ENCODE results near the gene TBX10.
"Not testable (repeated sequence)": the region's sequence is repeated elsewhere in the genome, so short reads cannot be mapped to it uniquely, and the experiment has no call there.

The TBX10 gene

GRCh38 chr11:67640758-67641337 lies 1.3 kb upstream of the TBX10 start:
- TF ChIP-seq, protein P1, sequence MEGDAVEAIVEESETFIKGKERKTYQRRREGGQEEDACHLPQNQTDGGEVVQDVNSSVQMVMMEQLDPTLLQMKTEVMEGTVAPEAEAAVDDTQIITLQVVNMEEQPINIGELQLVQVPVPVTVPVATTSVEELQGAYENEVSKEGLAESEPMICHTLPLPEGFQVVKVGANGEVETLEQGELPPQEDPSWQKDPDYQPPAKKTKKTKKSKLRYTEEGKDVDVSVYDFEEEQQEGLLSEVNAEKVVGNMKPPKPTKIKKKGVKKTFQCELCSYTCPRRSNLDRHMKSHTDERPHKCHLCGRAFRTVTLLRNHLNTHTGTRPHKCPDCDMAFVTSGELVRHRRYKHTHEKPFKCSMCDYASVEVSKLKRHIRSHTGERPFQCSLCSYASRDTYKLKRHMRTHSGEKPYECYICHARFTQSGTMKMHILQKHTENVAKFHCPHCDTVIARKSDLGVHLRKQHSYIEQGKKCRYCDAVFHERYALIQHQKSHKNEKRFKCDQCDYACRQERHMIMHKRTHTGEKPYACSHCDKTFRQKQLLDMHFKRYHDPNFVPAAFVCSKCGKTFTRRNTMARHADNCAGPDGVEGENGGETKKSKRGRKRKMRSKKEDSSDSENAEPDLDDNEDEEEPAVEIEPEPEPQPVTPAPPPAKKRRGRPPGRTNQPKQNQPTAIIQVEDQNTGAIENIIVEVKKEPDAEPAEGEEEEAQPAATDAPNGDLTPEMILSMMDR (IDR thresholded peaks at IDR 0.05), result no peak
- no peak for DNase-seq
- Histone ChIP-seq H3K9me3 (peaks cover 0 to 2% (median 0%) of the 10 kb centered on the region in 3 donors), H3K4me1 (no peaks in the 10 kb centered on the region), H3K36me3 (no peaks in the 10 kb centered on the region), H3K27ac (no peak overlapping the region), H3K27me3 (peaks cover 0 to 34% of the 10 kb centered on the region in 2 donors), H3K4me3 (no peak overlapping the region)
- intact Hi-C loops (cut with DNase I; ENCODE audit: low total_unique reads), result no loop called here

DNA sequence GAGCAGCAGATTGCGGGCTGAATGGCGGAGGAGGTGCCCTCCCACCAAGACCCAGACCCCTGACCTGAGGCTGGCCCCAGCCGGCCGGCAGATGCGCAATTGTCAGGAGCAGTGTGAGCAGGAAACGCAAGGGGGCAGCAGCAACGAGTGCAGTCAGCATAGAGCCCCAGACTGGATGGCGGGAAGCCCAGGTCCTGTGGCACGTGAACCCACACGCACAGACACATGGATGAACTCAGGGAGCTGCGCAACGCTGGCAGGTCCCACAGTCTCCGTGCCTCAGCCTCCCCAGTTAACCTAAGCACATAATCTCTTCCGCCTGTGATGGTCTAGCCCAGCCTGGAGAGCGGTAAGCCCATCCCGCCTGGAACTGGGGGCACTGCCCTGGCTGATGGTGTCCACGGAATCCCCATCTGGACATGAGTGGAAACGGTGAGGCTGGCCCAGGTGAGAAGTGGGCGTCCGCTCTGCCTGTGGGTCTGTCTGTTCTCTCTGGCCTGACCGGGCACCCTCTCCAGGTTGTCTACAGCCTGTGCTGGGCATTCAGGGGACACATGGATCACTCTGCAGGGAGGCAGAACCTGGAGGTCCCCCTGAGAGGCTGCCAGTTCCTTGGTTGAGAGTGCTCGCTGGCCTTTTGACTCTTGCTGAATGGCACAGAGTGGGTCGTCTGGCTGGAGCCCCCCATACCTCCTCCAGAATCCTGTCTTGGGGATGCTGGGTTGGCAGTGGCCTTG lies 626 bp upstream of the TBX10 start:
- H3K27ac ChIP-seq, result no peak overlapping the region
- H3K9me3 ChIP-seq, result peaks cover 0 to 2% (median 0%) of the 10 kb centered on the region in 3 donors
- H3K4me1 ChIP-seq, result no peaks in the 10 kb centered on the region
- peaks cover 0 to 29% of the 10 kb centered on the region in 2 donors for H3K27me3 ChIP-seq
- no peaks in the 10 kb centered on the region for H3K36me3 ChIP-seq
- TF ChIP-seq, protein P1 (IDR thresholded peaks at IDR 0.05), result peak; percentile 35 to 44
- no peak overlapping the region for H3K4me3 ChIP-seq
- intact Hi-C loops (cut with DNase I; ENCODE audit: low total_unique reads), result no loop called here
- peak in 1 of 2 donors; percentile 51 for DNase-seq

DNA sequence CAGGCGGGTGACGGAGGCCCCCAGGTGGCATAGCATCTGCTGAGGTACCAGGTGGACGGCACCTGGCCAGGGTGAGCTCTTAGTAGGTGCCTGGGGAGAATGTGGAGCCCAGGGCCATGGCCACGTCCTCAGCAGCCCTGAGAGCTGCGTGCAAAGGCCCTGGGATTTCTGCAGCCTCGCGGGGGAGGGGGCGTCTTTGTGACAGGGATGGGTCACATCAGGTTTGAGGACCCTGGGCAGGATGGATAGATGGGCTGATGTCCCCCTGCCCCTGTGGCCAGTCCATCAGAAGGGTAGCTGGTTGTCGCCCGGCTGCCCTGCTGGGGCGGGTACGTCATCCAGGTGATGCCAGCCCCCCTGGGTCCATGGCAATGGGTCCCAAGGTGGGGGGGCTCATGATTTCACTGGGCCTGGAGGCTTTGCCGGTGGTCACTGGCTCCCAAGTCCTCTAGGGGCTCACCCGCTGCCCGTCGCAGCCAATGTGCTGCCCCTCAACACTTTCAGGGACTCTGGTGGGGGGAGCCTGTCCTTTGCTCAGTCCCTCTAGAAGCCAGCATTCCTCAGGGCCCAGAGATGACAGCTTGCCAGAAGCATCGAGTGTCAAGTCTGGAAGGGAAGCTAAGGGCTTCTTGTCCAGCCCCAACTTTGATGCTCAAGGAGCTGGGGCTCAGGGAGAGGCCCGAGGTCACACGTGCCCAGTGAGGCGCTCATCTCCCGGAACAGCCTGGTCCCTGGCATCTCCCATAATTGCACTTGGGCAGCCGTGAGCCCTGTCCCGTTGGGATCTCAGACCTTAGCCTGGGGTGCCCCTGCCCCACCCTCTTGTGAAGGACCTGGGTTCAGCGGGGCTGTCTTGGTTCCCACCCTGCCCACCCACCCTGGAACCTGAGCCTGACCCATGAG lies 777 bp downstream of the TBX10 start:
- peaks cover 0 to 2% (median 0%) of the 10 kb centered on the region in 3 donors for H3K9me3 ChIP-seq
- H3K27ac ChIP-seq, result no peak overlapping the region
- H3K27me3 ChIP-seq, result peaks cover 0 to 40% of the 10 kb centered on the region in 2 donors
- intact Hi-C loops (cut with DNase I; ENCODE audit: low total_unique reads), result no loop called here
- no peaks in the 10 kb centered on the region for H3K36me3 ChIP-seq
- TF ChIP-seq, protein P1 (IDR thresholded peaks at IDR 0.05), result no peak
- no peak for DNase-seq
- H3K4me3 ChIP-seq, result no peak overlapping the region
- no peaks in the 10 kb centered on the region for H3K4me1 ChIP-seq

DNA sequence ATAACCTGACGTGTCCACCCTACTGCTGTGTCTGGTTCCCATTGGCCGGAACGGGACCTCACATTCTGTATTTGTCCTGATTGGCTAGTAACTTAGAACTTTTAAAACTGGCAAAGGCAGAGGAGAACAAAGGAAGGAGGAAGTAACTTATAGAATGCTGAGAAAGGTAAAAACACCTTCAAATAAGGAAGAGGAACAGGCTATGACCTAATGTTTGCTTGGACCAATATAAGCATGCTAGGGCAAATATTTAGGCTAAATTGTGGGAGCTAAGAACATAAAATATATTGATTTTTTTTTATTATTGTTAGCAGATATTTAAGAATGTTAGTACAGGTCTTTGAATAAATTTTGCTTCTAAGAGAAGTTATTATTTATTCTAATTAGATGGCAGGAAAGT lies 2.1 kb downstream of the TBX10 start:
- H3K36me3 ChIP-seq; H3K4me3 ChIP-seq; H3K9me3 ChIP-seq; DNase-seq; H3K27ac ChIP-seq; intact Hi-C loops (cut with DNase I; ENCODE audit: low total_unique reads); H3K4me1 ChIP-seq: not testable (repeated sequence)
- H3K27me3 ChIP-seq, result peaks cover 0 to 40% of the 10 kb centered on the region in 2 donors

DNA sequence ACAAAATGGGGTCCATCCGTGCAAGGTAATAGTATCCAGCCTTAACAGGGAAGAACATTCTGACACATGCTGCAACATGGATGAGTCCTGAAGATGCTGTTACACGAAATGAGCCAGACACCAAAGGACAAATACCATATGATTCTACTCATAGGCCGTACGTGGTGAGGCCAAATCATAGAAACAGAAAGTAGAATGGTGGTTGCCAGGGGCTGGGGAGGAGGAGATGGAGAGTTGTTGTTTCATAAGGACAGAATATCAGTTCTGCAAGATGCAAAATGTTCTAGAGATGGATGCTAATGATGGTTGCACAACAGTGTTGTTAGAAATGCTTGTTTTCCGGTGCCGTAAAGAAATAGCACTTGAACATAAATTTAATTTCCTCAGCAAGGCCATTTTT lies 2.6 kb downstream of the TBX10 start:
- H3K27ac ChIP-seq, result no peak overlapping the region
- peaks cover 0 to 40% of the 10 kb centered on the region in 2 donors for H3K27me3 ChIP-seq
- intact Hi-C loops (cut with DNase I; ENCODE audit: low total_unique reads), result no loop called here
- no peaks in the 10 kb centered on the region for H3K4me1 ChIP-seq
- H3K9me3 ChIP-seq, result no peaks in the 10 kb centered on the region
- DNase-seq, result no peak
- H3K36me3 ChIP-seq, result no peaks in the 10 kb centered on the region
- TF ChIP-seq, protein P1 (IDR thresholded peaks at IDR 0.05), result no peak
- no peak overlapping the region for H3K4me3 ChIP-seq

DNA sequence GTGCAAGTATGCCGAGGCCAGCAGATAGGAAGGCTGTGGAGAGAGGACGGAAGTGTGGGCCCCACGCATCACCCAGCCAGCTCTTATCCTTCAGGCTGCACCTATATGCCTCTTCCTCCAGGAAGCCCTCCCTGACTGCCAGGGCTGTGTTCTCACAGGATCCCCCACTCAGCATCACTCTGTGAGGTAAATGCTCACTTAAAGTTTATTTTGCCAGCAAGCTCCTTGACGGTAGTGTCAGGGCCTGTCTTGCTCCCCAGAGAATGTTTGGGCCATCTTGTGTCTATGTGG lies 4.4 kb downstream of the TBX10 start:
- DNase-seq, result no peak
- H3K36me3 ChIP-seq, result no peaks in the 10 kb centered on the region
- intact Hi-C loops (cut with DNase I; ENCODE audit: low total_unique reads), result no loop called here
- TF ChIP-seq, protein P1 (IDR thresholded peaks at IDR 0.05), result no peak
- no peaks in the 10 kb centered on the region for H3K9me3 ChIP-seq
- H3K27me3 ChIP-seq, result peaks cover 0 to 25% of the 10 kb centered on the region in 2 donors
- H3K4me3 ChIP-seq, result no peak overlapping the region
- H3K4me1 ChIP-seq, result peaks cover 0 to 11% (median 7%) of the 10 kb centered on the region in 4 donors
- H3K27ac ChIP-seq, result no peak overlapping the region
